Stomach (tissue), 9 donors: Measurements from ENCODE around the gene PKMYT1. TPM values are rescaled to one million over a fixed set of nuclear protein-coding genes. Genes with fewer than 3 reads are reported as not detected.

Source experiments
- DNase-seq, 2 donors: peaks; one replicate each; pipeline versions ENCODE4 v3.0.0 to v3.0.0-alpha.2; 2013 to 2019
- H3K27ac ChIP-seq, 5 donors: fragments of 200-600 bp in 4 of 5; sonication (generic) in 4 of 5; one replicate each; pipeline ENCODE4 v1.5.1; 2013 to 2019; ENCODE audit warnings: mild to moderate bottlenecking in 1 of 5, moderate library complexity in 1 of 5
- H3K27me3 ChIP-seq, 3 donors: fragments of 200-600 bp; sonication (generic); one replicate each; pipeline ENCODE4 v1.5.1; 2017 to 2019; ENCODE audit warnings: mixed run types in 1 of 3
- H3K36me3 ChIP-seq, 4 donors: fragments of 200-600 bp; sonication (generic); 1 replicate in 3 of 4; 2 replicates in 1 of 4; pipeline ENCODE4 v1.5.1; 2016 to 2019
- H3K4me1 ChIP-seq, 4 donors: fragments of 200-600 bp; sonication (generic); one replicate each; pipeline ENCODE4 v1.5.1; 2016 to 2019
- H3K4me3 ChIP-seq, 4 donors: fragments of 200-600 bp; sonication (generic) in 3 of 4; one replicate each; pipeline ENCODE4 v1.5.1; 2016 to 2019; ENCODE audit warnings: mild to moderate bottlenecking in 1 of 4
- H3K9me3 ChIP-seq, 4 donors: fragments of 200-600 bp; sonication (generic); one replicate each; pipeline ENCODE4 v1.5.1; 2016 to 2019
- CTCF ChIP-seq, 7 experiments: fragments of 450-650 bp in 4 of 7; fragments of 200-600 bp in 3 of 7; sonication (generic) in 3 of 7; IDR thresholded peaks; one replicate each; pipeline ENCODE4 v1.5.1; 2016 to 2019; ENCODE audit warnings: antibody characterized with exemption in 7 of 7, control low read depth in 2 of 7, mild to moderate bottlenecking in 1 of 7
- EP300 ChIP-seq: sonication (generic); formaldehyde crosslinking; IDR thresholded peaks from one replicate; pipeline ENCODE4 v1.6.1; 2017; ENCODE audit warnings: antibody characterized with exemption
- POLR2A ChIP-seq, 4 donors: fragments of 450-650 bp; IDR thresholded peaks; one replicate each; pipeline ENCODE4 v1.6.1; 2016; ENCODE audit warnings: antibody characterized with exemption in 4 of 4, control low read depth in 2 of 4, mild to moderate bottlenecking in 1 of 4, moderate library complexity in 1 of 4
- POLR2AphosphoS5 ChIP-seq, 3 donors: sonication (generic); formaldehyde crosslinking; IDR thresholded peaks; one replicate each; pipeline ENCODE4 v1.6.1; 2016; ENCODE audit warnings: antibody characterized with exemption in 3 of 3
- WGBS, 5 donors: extraction: QIAGEN DNeasy Blood & Tissue Kit in 3 of 5; methylation state at CpG; one replicate each; pipeline versions ENCODE4 v1.1.5 to v1.1.7; 2013 to 2018; 5-methylcytosine and 5-hydroxymethylcytosine counted together
- intact Hi-C: fragments of 100-400 bp; cut with DNase I; formaldehyde crosslinking; loops from one replicate; pipeline ENCODE4 v1.15.1; 2023; ENCODE audit warnings: low total_unique reads
- polyA plus RNA-seq, 3 donors: library from polyadenylated mRNA; stranded (reverse); fragments of 200-250 nt; gene quantifications; one replicate each; pipeline ENCODE4 v1.2.3, GENCODE V29; 2013
- small RNA-seq, 4 donors: library from RNA; depleted of rRNA; stranded (forward); fragments of <200 nt; gene quantifications; one replicate each; pipeline ENCODE3, GENCODE V24; 2016
- total RNA-seq, 5 donors: library from RNA; depleted of rRNA; stranded (reverse); fragments of >200 nt; gene quantifications; one replicate each; pipeline versions ENCODE4 v1.1.0 to v1.2.3, GENCODE V29; 2014 to 2016
- donor health status: healthy with polysubstance abuse.
- donor health status: Bipolar disorder and iron deficiency.
- donor health status: healthy.

PKMYT1 gene
- total and polyA plus RNA-seq, 8 donors, result 1.8 to 19.3 (median 9.5) TPM

- peak in 1 of 2 donors; percentile 49 for DNase-seq
- Histone ChIP-seq H3K4me3 (no peak overlapping the region), H3K36me3 (peaks cover 7 to 45% (median 38%) of the 10 kb centered on the region in 4 donors), H3K4me1 (peaks cover 0 to 20% (median 13%) of the 10 kb centered on the region in 4 donors), H3K27ac (no peak overlapping the region), H3K27me3 (no peaks in the 10 kb centered on the region), H3K9me3 (no peaks in the 10 kb centered on the region)
- intact Hi-C loops, result loop anchor here (5.0 kb wide), 1 partner anchor 53 kb away; no protein-coding TSS in a partner anchor
- 73 to 82% (median 78%) methylated on average over 34 to 42 of the region's 42 CpGs for WGBS, 5 donors
- TF ChIP-seq EP300 (no peak), POLR2A (IDR thresholded peaks at IDR 0.05) (no peak), POLR2AphosphoS5 (IDR thresholded peaks at IDR 0.05) (no peak), CTCF (IDR thresholded peaks at IDR 0.05) (no peak)
Measured at GRCh38 chr16:2924901-2925755, 55.1 kb downstream of the PKMYT1 start.

- H3K4me1 ChIP-seq, result peaks cover 0 to 31% (median 17%) of the 10 kb centered on the region in 4 donors
- intact Hi-C loops, result loop anchor here (5.0 kb wide), 1 partner anchor 51 kb away; no protein-coding TSS in a partner anchor
- no peak overlapping the region for H3K4me3 ChIP-seq
- no peaks in the 10 kb centered on the region for H3K27me3 ChIP-seq
- 93 to 97% (median 95%) methylated on average over 14 of the region's 14 CpGs for WGBS, 5 donors
- peaks cover 0 to 40% (median 26%) of the 10 kb centered on the region in 4 donors for H3K36me3 ChIP-seq
- H3K27ac ChIP-seq, result no peak overlapping the region
- TF ChIP-seq CTCF (IDR thresholded peaks at IDR 0.05) (no peak), POLR2AphosphoS5 (IDR thresholded peaks at IDR 0.05) (no peak)
- no peak for DNase-seq
- H3K9me3 ChIP-seq, result no peaks in the 10 kb centered on the region
Measured at GRCh38 chr16:2923481-2923880, 56.8 kb downstream of the PKMYT1 start.

Small RNAs within 50 kb of the gene (small RNA-seq; reads per million reads assigned to genes)
- gene LINC00514, result 0 reads per million in 4 donors

Other genes with a start within 250 kb of the PKMYT1 start
- gene SRRM2, start 227.8 kb downstream of the PKMYT1 start, total RNA-seq, result 1,000 to 10,000 TPM in 2 of 5 donors, 100 to 1,000 TPM in 3; 142 to 2,165 (median 929) TPM
- gene SRRM2, start 227.8 kb downstream of the PKMYT1 start, polyA plus RNA-seq, result 100 to 1,000 TPM; 151 to 384 (median 321) TPM
- gene ELOB, start 203.2 kb downstream of the PKMYT1 start, total RNA-seq, result 100 to 1,000 TPM in 4 of 5 donors, 10 to 100 TPM in 1; 68.1 to 279 (median 174) TPM
- gene ELOB, start 203.2 kb downstream of the PKMYT1 start, polyA plus RNA-seq, result 100 to 1,000 TPM; 386 to 713 (median 456) TPM
- not detected for gene PRSS33, start 192.9 kb downstream of the PKMYT1 start, total RNA-seq
- not detected for gene PRSS33, start 192.9 kb downstream of the PKMYT1 start, polyA plus RNA-seq
- not detected for gene PRSS41, start 182.0 kb downstream of the PKMYT1 start, total RNA-seq
- not detected for gene PRSS41, start 182.0 kb downstream of the PKMYT1 start, polyA plus RNA-seq
- gene PRSS21, start 163.2 kb downstream of the PKMYT1 start, total RNA-seq, result 1 to 10 TPM in 1 of 5 donors, not detected in 4; 1.1 TPM
- 1 to 10 TPM in 1 of 3 donors, under 1 TPM in 2; 0.50 to 2.9 (median 0.65) TPM for gene PRSS21, start 163.2 kb downstream of the PKMYT1 start, polyA plus RNA-seq
- 10 to 100 TPM in 2 of 5 donors, not detected in 3; 15.6 to 39.0 TPM for gene ZG16B, start 150.1 kb downstream of the PKMYT1 start, total RNA-seq
- gene ZG16B, start 150.1 kb downstream of the PKMYT1 start, polyA plus RNA-seq, result 10 to 100 TPM; 13.0 to 35.4 (median 22.3) TPM
- gene PRSS22, start 122.3 kb downstream of the PKMYT1 start, total RNA-seq, result 10 to 100 TPM in 2 of 5 donors, 1 to 10 TPM in 2, not detected in 1; 1.8 to 33.2 (median 9.8) TPM
- gene PRSS22, start 122.3 kb downstream of the PKMYT1 start, polyA plus RNA-seq, result 10 to 100 TPM in 2 of 3 donors, 1 to 10 TPM in 1; 5.2 to 62.2 (median 22.7) TPM
- gene FLYWCH2, start 97.2 kb downstream of the PKMYT1 start, total RNA-seq, result 10 to 100 TPM; 19.6 to 76.4 (median 52.4) TPM
- 10 to 100 TPM; 30.1 to 43.4 (median 39.0) TPM for gene FLYWCH2, start 97.2 kb downstream of the PKMYT1 start, polyA plus RNA-seq
- gene FLYWCH1, start 68.5 kb downstream of the PKMYT1 start, total RNA-seq, result 100 to 1,000 TPM in 1 of 5 donors, 10 to 100 TPM in 4; 10.5 to 121 (median 26.5) TPM
- gene FLYWCH1, start 68.5 kb downstream of the PKMYT1 start, polyA plus RNA-seq, result 10 to 100 TPM in 2 of 3 donors, 1 to 10 TPM in 1; 8.1 to 18.1 (median 12.0) TPM
- gene KREMEN2, start 16.2 kb downstream of the PKMYT1 start, total RNA-seq, result under 1 TPM in 1 of 5 donors, not detected in 4; 0.37 TPM
- 1 to 10 TPM in 1 of 3 donors, not detected in 2; 1.1 TPM for gene KREMEN2, start 16.2 kb downstream of the PKMYT1 start, polyA plus RNA-seq
- gene PAQR4, start 11.1 kb downstream of the PKMYT1 start, total RNA-seq, result 10 to 100 TPM in 2 of 5 donors, 1 to 10 TPM in 3; 4.8 to 43.2 (median 8.4) TPM
- 10 to 100 TPM in 2 of 3 donors, 1 to 10 TPM in 1; 2.7 to 15.3 (median 10.9) TPM for gene PAQR4, start 11.1 kb downstream of the PKMYT1 start, polyA plus RNA-seq
- gene CLDN9, start 32.5 kb upstream of the PKMYT1 start, total RNA-seq, result not detected
- gene CLDN9, start 32.5 kb upstream of the PKMYT1 start, polyA plus RNA-seq, result under 1 TPM in 2 of 3 donors, not detected in 1; 0.28 to 0.31 TPM
- gene CLDN6, start 37.7 kb upstream of the PKMYT1 start, total RNA-seq, result not detected
- not detected for gene CLDN6, start 37.7 kb upstream of the PKMYT1 start, polyA plus RNA-seq
- gene TNFRSF12A, start 39.9 kb upstream of the PKMYT1 start, total RNA-seq, result 100 to 1,000 TPM in 2 of 5 donors, 10 to 100 TPM in 2, 1 to 10 TPM in 1; 1.8 to 134 (median 77.2) TPM
- gene TNFRSF12A, start 39.9 kb upstream of the PKMYT1 start, polyA plus RNA-seq, result 100 to 1,000 TPM in 1 of 3 donors, 10 to 100 TPM in 2; 20.3 to 117 (median 25.8) TPM
- gene HCFC1R1, start 43.5 kb upstream of the PKMYT1 start, total RNA-seq, result 10 to 100 TPM; 11.0 to 94.7 (median 21.7) TPM
- gene HCFC1R1, start 43.5 kb upstream of the PKMYT1 start, polyA plus RNA-seq, result 100 to 1,000 TPM in 2 of 3 donors, 10 to 100 TPM in 1; 71.7 to 128 (median 102) TPM
- gene THOC6, start 43.6 kb upstream of the PKMYT1 start, total RNA-seq, result 10 to 100 TPM in 4 of 5 donors, not detected in 1; 10.5 to 97.9 (median 22.2) TPM
- 10 to 100 TPM; 15.3 to 39.0 (median 32.8) TPM for gene THOC6, start 43.6 kb upstream of the PKMYT1 start, polyA plus RNA-seq
- gene BICDL2, start 56.5 kb upstream of the PKMYT1 start, total RNA-seq, result 100 to 1,000 TPM in 1 of 5 donors, 10 to 100 TPM in 4; 18.4 to 693 (median 59.4) TPM
- gene BICDL2, start 56.5 kb upstream of the PKMYT1 start, polyA plus RNA-seq, result 10 to 100 TPM; 26.0 to 79.7 (median 29.0) TPM
- 1 to 10 TPM in 2 of 5 donors, not detected in 3; 1.1 to 1.6 TPM for gene MMP25, start 66.1 kb upstream of the PKMYT1 start, total RNA-seq
- gene MMP25, start 66.1 kb upstream of the PKMYT1 start, polyA plus RNA-seq, result 1 to 10 TPM in 1 of 3 donors, under 1 TPM in 2; 0.48 to 2.9 (median 0.61) TPM
- gene IL32, start 85.2 kb upstream of the PKMYT1 start, total RNA-seq, result 100 to 1,000 TPM in 1 of 5 donors, 10 to 100 TPM in 3, 1 to 10 TPM in 1; 9.9 to 504 (median 90.4) TPM
- gene IL32, start 85.2 kb upstream of the PKMYT1 start, polyA plus RNA-seq, result 100 to 1,000 TPM in 1 of 3 donors, 10 to 100 TPM in 2; 56.3 to 129 (median 60.9) TPM
- not detected for gene ZSCAN10, start 118.8 kb upstream of the PKMYT1 start, total RNA-seq
- gene ZSCAN10, start 118.8 kb upstream of the PKMYT1 start, polyA plus RNA-seq, result not detected
- 10 to 100 TPM in 1 of 5 donors, 1 to 10 TPM in 3, under 1 TPM in 1; 0.87 to 21.9 (median 5.5) TPM for gene ZNF205, start 132.1 kb upstream of the PKMYT1 start, total RNA-seq
- gene ZNF205, start 132.1 kb upstream of the PKMYT1 start, polyA plus RNA-seq, result 10 to 100 TPM; 16.6 to 27.5 (median 20.9) TPM
- 10 to 100 TPM in 3 of 5 donors, 1 to 10 TPM in 2; 1.3 to 87.8 (median 20.0) TPM for gene ZNF213, start 154.6 kb upstream of the PKMYT1 start, total RNA-seq
- gene ZNF213, start 154.6 kb upstream of the PKMYT1 start, polyA plus RNA-seq, result 1 to 10 TPM; 5.8 to 6.7 (median 6.1) TPM
- not detected for gene OR1F1, start 207.8 kb upstream of the PKMYT1 start, total RNA-seq
- not detected for gene OR1F1, start 207.8 kb upstream of the PKMYT1 start, polyA plus RNA-seq